Measurements from ENCODE around the gene RPS6KB2. TPM values are rescaled to one million over a fixed set of nuclear protein-coding genes. Genes with fewer than 3 reads are reported as not detected.

RPS6KB2 gene
- total RNA-seq, 1 experiment from 2014 or later, result 54.0 TPM

GRCh38 chr11:67408437-67409200, 19.7 kb upstream of the RPS6KB2 start:
- H3K27me3 ChIP-seq (ENCODE audit: insufficient read depth, low read depth), result no peaks in the 10 kb centered on the region
- H3F3A ChIP-seq (ENCODE audit: insufficient read depth, low read depth), result peaks cover 15% of the 10 kb centered on the region; the same call in 1 of the 2 replicates
- no peak for DNase-seq
- H3K9me2 ChIP-seq (ENCODE audit: insufficient read depth), result no peaks in the 10 kb centered on the region
- intact Hi-C loops (cut with micrococcal nuclease; ENCODE audit: unreplicated experiment), result no loop called here
- no peaks in the 10 kb centered on the region for H3K9me3 ChIP-seq (ENCODE audit: insufficient read depth, low read depth)
- H3K4me2 ChIP-seq, result no peak overlapping the region
- H3K27ac ChIP-seq, result no peak overlapping the region
- H2AFZ ChIP-seq, result no peak overlapping the region
- no peaks in the 10 kb centered on the region for H3K4me1 ChIP-seq (replicated peaks; ENCODE audit: insufficient read depth)
- H3K4me3 ChIP-seq, result no peak overlapping the region
- no TSS peak for BruUV-seq (replicated peaks)
- TF ChIP-seq, protein P1, sequence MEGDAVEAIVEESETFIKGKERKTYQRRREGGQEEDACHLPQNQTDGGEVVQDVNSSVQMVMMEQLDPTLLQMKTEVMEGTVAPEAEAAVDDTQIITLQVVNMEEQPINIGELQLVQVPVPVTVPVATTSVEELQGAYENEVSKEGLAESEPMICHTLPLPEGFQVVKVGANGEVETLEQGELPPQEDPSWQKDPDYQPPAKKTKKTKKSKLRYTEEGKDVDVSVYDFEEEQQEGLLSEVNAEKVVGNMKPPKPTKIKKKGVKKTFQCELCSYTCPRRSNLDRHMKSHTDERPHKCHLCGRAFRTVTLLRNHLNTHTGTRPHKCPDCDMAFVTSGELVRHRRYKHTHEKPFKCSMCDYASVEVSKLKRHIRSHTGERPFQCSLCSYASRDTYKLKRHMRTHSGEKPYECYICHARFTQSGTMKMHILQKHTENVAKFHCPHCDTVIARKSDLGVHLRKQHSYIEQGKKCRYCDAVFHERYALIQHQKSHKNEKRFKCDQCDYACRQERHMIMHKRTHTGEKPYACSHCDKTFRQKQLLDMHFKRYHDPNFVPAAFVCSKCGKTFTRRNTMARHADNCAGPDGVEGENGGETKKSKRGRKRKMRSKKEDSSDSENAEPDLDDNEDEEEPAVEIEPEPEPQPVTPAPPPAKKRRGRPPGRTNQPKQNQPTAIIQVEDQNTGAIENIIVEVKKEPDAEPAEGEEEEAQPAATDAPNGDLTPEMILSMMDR (conservative IDR thresholded peaks at IDR 0.05), result no peak
- no peak for TF ChIP-seq EZH2 (IDR thresholded peaks at IDR 0.05; ENCODE audit: low read depth)
- POLR2A ChIA-PET (ENCODE audit: unreplicated experiment), result no interaction called here
- no peaks in the 10 kb centered on the region for H4K20me1 ChIP-seq (ENCODE audit: insufficient read depth)
- no peaks in the 10 kb centered on the region for H3K36me3 ChIP-seq (ENCODE audit: low read depth)
- no peaks in the 10 kb centered on the region for H3K79me2 ChIP-seq (ENCODE audit: low read depth)
- CTCF ChIA-PET, result no interaction called here

DNA sequence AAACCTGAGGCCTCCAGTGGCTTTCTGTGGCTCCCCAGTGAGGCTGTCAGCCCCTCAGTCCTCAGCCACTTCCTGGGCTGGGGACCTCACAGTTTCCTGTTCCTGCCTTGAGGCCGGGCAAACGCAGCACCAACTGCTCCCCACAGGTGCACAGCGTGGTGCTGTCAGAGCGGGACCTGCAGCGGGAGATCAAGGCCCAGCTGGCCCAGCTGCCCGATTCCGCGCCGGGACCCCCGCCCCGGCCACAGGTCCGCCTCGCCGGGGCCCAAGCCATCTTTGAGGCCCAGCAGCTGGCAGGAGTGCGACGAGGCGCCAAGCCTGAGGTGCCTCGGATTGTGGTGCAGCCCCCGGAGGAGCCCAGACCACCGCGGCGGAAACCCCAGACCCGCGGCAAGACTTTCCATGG, 19.0 kb upstream of the RPS6KB2 start:
- no peaks in the 10 kb centered on the region for H3K27me3 ChIP-seq (ENCODE audit: insufficient read depth, low read depth)
- no peaks in the 10 kb centered on the region for H3K36me3 ChIP-seq (ENCODE audit: low read depth)
- no peaks in the 10 kb centered on the region for H3K79me2 ChIP-seq (ENCODE audit: low read depth)
- intact Hi-C loops (cut with micrococcal nuclease; ENCODE audit: unreplicated experiment), result no loop called here
- DNase-seq, result no peak
- ChIA-PET POLR2A (ENCODE audit: unreplicated experiment) (no interaction called here), CTCF (no interaction called here)
- no peak overlapping the region for H3K4me3 ChIP-seq
- peaks cover 15% of the 10 kb centered on the region; the same call in 1 of the 2 replicates for H3F3A ChIP-seq (ENCODE audit: insufficient read depth, low read depth)
- no peaks in the 10 kb centered on the region for H4K20me1 ChIP-seq (ENCODE audit: insufficient read depth)
- H2AFZ ChIP-seq, result no peak overlapping the region
- H3K4me1 ChIP-seq (replicated peaks; ENCODE audit: insufficient read depth), result no peaks in the 10 kb centered on the region
- no peak overlapping the region for H3K27ac ChIP-seq
- H3K9me3 ChIP-seq (ENCODE audit: insufficient read depth, low read depth), result no peaks in the 10 kb centered on the region
- H3K4me2 ChIP-seq, result no peak overlapping the region
- BruUV-seq (replicated peaks), result no TSS peak
- no peaks in the 10 kb centered on the region for H3K9me2 ChIP-seq (ENCODE audit: insufficient read depth)
- TF ChIP-seq, protein P1 (conservative IDR thresholded peaks at IDR 0.05), result no peak
- no peak for TF ChIP-seq EZH2 (IDR thresholded peaks at IDR 0.05; ENCODE audit: low read depth)

GRCh38 chr11:67409781-67410368, 18.4 kb upstream of the RPS6KB2 start:
- Histone ChIP-seq H3K27ac (no peak overlapping the region), H3K4me3 (no peak overlapping the region), H3K9me2 (ENCODE audit: insufficient read depth) (no peaks in the 10 kb centered on the region), H3K27me3 (ENCODE audit: insufficient read depth, low read depth) (no peaks in the 10 kb centered on the region), H3K36me3 (ENCODE audit: low read depth) (no peaks in the 10 kb centered on the region), H3K9me3 (ENCODE audit: insufficient read depth, low read depth) (no peaks in the 10 kb centered on the region), H4K20me1 (ENCODE audit: insufficient read depth) (no peaks in the 10 kb centered on the region), H2AFZ (no peak overlapping the region), H3K4me1 (replicated peaks; ENCODE audit: insufficient read depth) (no peaks in the 10 kb centered on the region), H3K79me2 (ENCODE audit: low read depth) (no peaks in the 10 kb centered on the region), H3K4me2 (no peak overlapping the region), H3F3A (ENCODE audit: insufficient read depth, low read depth) (peaks cover 15% of the 10 kb centered on the region; the same call in 1 of the 2 replicates)
- DNase-seq, result peak in 1 of 2 experiments; percentile 58
- CTCF ChIA-PET, result no interaction called here
- TF ChIP-seq EZH2 (IDR thresholded peaks at IDR 0.05; ENCODE audit: low read depth), result no peak
- TF ChIP-seq, protein P1 (conservative IDR thresholded peaks at IDR 0.05), result no peak
- BruUV-seq (replicated peaks), result no TSS peak
- POLR2A ChIA-PET (ENCODE audit: unreplicated experiment), result no interaction called here
- intact Hi-C loops (cut with micrococcal nuclease; ENCODE audit: unreplicated experiment), result no loop called here

Measured in PC-9 (cell line).